Measurements from ENCODE around the gene SLC17A9. TPM values are rescaled to one million over a fixed set of nuclear protein-coding genes. Genes with fewer than 3 reads are reported as not detected.

The SLC17A9 gene
- total RNA-seq, 1 donor from 2014 or later: 7.0 TPM

- DNase-seq (ENCODE audit: low spot score): no peak
- Mint-ChIP-seq H3K9me3 (ENCODE audit: unreplicated experiment) (no peaks in the 10 kb centered on the region), H3K4me1 (ENCODE audit: unreplicated experiment) (peaks cover 10% of the 10 kb centered on the region), H3K4me3 (ENCODE audit: unreplicated experiment) (no peak overlapping the region), H3K27ac (ENCODE audit: unreplicated experiment) (no peak overlapping the region), H3K36me3 (ENCODE audit: low read depth, unreplicated experiment) (peaks cover 9% of the 10 kb centered on the region), H3K27me3 (ENCODE audit: unreplicated experiment) (peaks cover 5% of the 10 kb centered on the region)
- TF ChIP-seq CTCF (IDR thresholded peaks at IDR 0.05; ENCODE audit: unreplicated experiment): no peak
These were observed 694 bp downstream of the SLC17A9 start for GRCh38 chr20:62952968-62953838.

GRCh38 chr20:62953839-62954703 lies 1.6 kb downstream of the SLC17A9 start:
- no peak overlapping the region for H3K27ac Mint-ChIP-seq (ENCODE audit: unreplicated experiment)
- peak; percentile 53 for DNase-seq (ENCODE audit: low spot score)
- H3K36me3 Mint-ChIP-seq (ENCODE audit: low read depth, unreplicated experiment): peaks cover 5% of the 10 kb centered on the region
- peaks cover 5% of the 10 kb centered on the region for H3K27me3 Mint-ChIP-seq (ENCODE audit: unreplicated experiment)
- H3K4me1 Mint-ChIP-seq (ENCODE audit: unreplicated experiment): peaks cover 10% of the 10 kb centered on the region
- no peak for TF ChIP-seq CTCF (IDR thresholded peaks at IDR 0.05; ENCODE audit: unreplicated experiment)
- H3K4me3 Mint-ChIP-seq (ENCODE audit: unreplicated experiment): no peak overlapping the region
- no peaks in the 10 kb centered on the region for H3K9me3 Mint-ChIP-seq (ENCODE audit: unreplicated experiment)

- peaks cover 10% of the 10 kb centered on the region for H3K4me1 Mint-ChIP-seq (ENCODE audit: unreplicated experiment)
- no peak for TF ChIP-seq CTCF (IDR thresholded peaks at IDR 0.05; ENCODE audit: unreplicated experiment)
- H3K9me3 Mint-ChIP-seq (ENCODE audit: unreplicated experiment): no peaks in the 10 kb centered on the region
- no peak overlapping the region for H3K27ac Mint-ChIP-seq (ENCODE audit: unreplicated experiment)
- DNase-seq (ENCODE audit: low spot score): no peak
- H3K36me3 Mint-ChIP-seq (ENCODE audit: low read depth, unreplicated experiment): no peaks in the 10 kb centered on the region
- H3K27me3 Mint-ChIP-seq (ENCODE audit: unreplicated experiment): peaks cover 7% of the 10 kb centered on the region
- H3K4me3 Mint-ChIP-seq (ENCODE audit: unreplicated experiment): no peak overlapping the region
These were observed 3.2 kb downstream of the SLC17A9 start for GRCh38 chr20:62955519-62956386.

DNA sequence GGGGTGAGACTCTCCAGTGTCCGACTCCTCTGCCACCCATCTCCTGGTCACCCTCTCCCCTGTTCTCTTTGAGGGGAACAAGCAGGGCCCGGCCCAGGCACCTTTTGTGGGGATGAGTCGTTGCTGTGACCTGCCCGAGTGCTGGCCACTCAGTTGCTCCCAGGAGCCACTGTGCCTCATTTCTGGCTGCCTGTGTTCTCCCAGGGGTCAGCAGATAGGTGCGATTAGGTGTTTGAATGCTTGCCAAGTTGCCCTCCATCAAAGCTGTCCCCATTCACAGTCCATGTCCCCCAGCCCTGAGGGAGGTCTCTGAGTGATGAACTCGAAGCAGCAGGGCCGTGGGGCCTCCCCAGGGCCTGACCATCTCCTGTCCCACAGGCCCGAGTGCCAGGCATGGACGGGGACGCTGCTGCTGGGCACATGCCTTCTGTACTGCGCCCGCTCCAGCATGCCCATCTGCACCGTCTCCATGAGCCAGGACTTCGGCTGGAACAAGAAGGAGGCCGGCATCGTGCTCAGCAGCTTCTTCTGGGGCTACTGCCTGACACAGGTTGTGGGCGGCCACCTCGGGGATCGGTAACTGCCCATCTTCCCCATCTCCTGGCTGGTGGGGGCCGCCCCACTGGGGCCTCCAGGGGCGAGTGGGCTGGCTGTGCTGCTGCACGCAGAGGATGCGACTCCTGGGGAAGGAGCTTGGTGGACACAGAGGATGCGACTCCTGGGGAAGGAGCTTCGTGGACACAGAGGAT lies 4.1 kb downstream of the SLC17A9 start:
- Mint-ChIP-seq H3K27me3 (ENCODE audit: unreplicated experiment) (peaks cover 7% of the 10 kb centered on the region), H3K9me3 (ENCODE audit: unreplicated experiment) (no peaks in the 10 kb centered on the region), H3K4me1 (ENCODE audit: unreplicated experiment) (peaks cover 10% of the 10 kb centered on the region), H3K36me3 (ENCODE audit: low read depth, unreplicated experiment) (no peaks in the 10 kb centered on the region), H3K4me3 (ENCODE audit: unreplicated experiment) (no peak overlapping the region), H3K27ac (ENCODE audit: unreplicated experiment) (no peak overlapping the region)
- DNase-seq (ENCODE audit: low spot score): no peak
- no peak for TF ChIP-seq CTCF (IDR thresholded peaks at IDR 0.05; ENCODE audit: unreplicated experiment)
